Right lobe of liver (tissue), 6 donors: ENCODE data around the gene PODXL. TPM values are rescaled to one million over a fixed set of nuclear protein-coding genes. Genes with fewer than 3 reads are reported as not detected.

Experiments used
- ATAC-seq, 4 donors: fragments of 200-7000 bp; cut with Tn5 transposase; one replicate each; pipeline ENCODE4 v1.9.1; 2020; ENCODE audit warnings: mild to moderate bottlenecking in 4 of 4, moderate library complexity in 4 of 4
- DNase-seq, 3 donors: peaks; one replicate each; pipeline ENCODE4 v3.0.0-alpha.2; 2020
- H3K27ac ChIP-seq, 3 donors: fragments of 200-600 bp; one replicate each; pipeline ENCODE4 v1.8.0; 2022
- H3K27me3 ChIP-seq, 2 donors: fragments of 200-600 bp; one replicate each; pipeline ENCODE4 v1.8.0; 2022
- H3K36me3 ChIP-seq, 4 donors: fragments of 200-600 bp; sonication (generic) in 1 of 4; one replicate each; pipeline versions ENCODE4 v1.5.1 to v1.8.0; 2017 to 2022; ENCODE audit warnings: control low read depth in 1 of 4
- H3K4me1 ChIP-seq, 4 donors: fragments of 200-600 bp; sonication (generic) in 1 of 4; one replicate each; pipeline versions ENCODE4 v1.5.1 to v1.8.0; 2017 to 2022; ENCODE audit warnings: control low read depth in 1 of 4
- H3K4me3 ChIP-seq, 3 donors: fragments of 200-600 bp; one replicate each; pipeline ENCODE4 v1.8.0; 2022
- H3K9me3 ChIP-seq, 4 donors: fragments of 200-600 bp; sonication (generic) in 1 of 4; one replicate each; pipeline versions ENCODE4 v1.5.1 to v1.8.0; 2017 to 2022; ENCODE audit warnings: control low read depth in 1 of 4
- POLR2A ChIP-seq: fragments of 450-650 bp; IDR thresholded peaks from one replicate; pipeline ENCODE4 v1.6.1; 2017; ENCODE audit warnings: antibody characterized with exemption, mild to moderate bottlenecking
- WGBS: methylation state at CpG from one replicate; pipeline ENCODE4 v1.1.6; 2018; ENCODE audit warnings: low coverage, low lambda C conversion rate; ENCODE audit not compliant: insufficient coverage; ENCODE audit errors: missing lambda C conversion rate; 5-methylcytosine and 5-hydroxymethylcytosine counted together
- intact Hi-C, 2 donors: fragments of 100-400 bp; cut with DNase I; formaldehyde crosslinking; loops; one replicate each; pipeline versions ENCODE4 v1.11.2 to v1.14.1; 2022
- total RNA-seq, 6 experiments: library from RNA; depleted of rRNA in 2 of 6; stranded (reverse); fragments of >200 nt in 2 of 6; fragmentation: NEBNext Ultra II Directional in 3 of 6; extraction: Animal tissue kit (Norgen Biotek cat#: 25700) in 3 of 6; gene quantifications; one replicate each; pipeline versions ENCODE4 v1.1.0 to v1.2.4, GENCODE V29; 2016 to 2023
- TF ChIP-seq, protein P1 (sequence below), 4 donors: fragments of 200-600 bp in 3 of 4; fragments of 450-650 bp in 1 of 4; IDR thresholded peaks; one replicate each; pipeline versions ENCODE4 v1.5.1 to v1.8.0; 2016 to 2022; ENCODE audit warnings: antibody characterized with exemption in 4 of 4, mild to moderate bottlenecking in 2 of 4
- donor health status: DM: no; HTN: yes; CAD: no.
- donor health status: DM: no; HTN: no; CAD: no.
- donor health status: DM: no; HTN: no; CAD: no.
- donor health status: DM: no; HTN: yes; CAD: no.
- donor health status: DM: no; HTN: yes; CAD: no.

PODXL gene
- total RNA-seq, 6 experiments from 2014 or later = 2.1 to 11.4 (median 3.4) TPM

DNA sequence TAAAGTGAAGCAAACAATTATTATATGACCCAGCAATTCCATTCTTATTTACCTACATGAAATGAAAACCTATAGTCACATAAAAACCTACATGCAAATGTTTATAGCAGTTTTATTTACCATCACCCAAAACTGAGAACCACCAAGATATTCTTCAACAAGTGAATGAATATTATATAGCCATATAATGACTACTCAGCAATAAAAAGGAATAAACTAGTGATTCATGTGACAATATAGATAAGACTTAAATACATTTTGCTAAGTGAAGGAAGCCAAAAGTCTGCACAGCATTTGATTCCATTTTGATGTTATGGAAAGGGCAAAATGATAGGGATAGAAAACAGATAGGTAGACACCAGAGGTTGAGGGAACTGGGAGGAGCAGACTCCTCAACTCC is 31.7 kb downstream of the PODXL start:
- DNase-seq = no peak
- intact Hi-C loops = no loop called here
- Histone ChIP-seq H3K9me3 (no peaks in the 10 kb centered on the region), H3K36me3 (no peaks in the 10 kb centered on the region), H3K27me3 (no peaks in the 10 kb centered on the region), H3K27ac (no peak overlapping the region), H3K4me3 (no peak overlapping the region), H3K4me1 (peaks cover 0 to 6% (median 0%) of the 10 kb centered on the region in 4 donors)
- TF ChIP-seq, protein P1, sequence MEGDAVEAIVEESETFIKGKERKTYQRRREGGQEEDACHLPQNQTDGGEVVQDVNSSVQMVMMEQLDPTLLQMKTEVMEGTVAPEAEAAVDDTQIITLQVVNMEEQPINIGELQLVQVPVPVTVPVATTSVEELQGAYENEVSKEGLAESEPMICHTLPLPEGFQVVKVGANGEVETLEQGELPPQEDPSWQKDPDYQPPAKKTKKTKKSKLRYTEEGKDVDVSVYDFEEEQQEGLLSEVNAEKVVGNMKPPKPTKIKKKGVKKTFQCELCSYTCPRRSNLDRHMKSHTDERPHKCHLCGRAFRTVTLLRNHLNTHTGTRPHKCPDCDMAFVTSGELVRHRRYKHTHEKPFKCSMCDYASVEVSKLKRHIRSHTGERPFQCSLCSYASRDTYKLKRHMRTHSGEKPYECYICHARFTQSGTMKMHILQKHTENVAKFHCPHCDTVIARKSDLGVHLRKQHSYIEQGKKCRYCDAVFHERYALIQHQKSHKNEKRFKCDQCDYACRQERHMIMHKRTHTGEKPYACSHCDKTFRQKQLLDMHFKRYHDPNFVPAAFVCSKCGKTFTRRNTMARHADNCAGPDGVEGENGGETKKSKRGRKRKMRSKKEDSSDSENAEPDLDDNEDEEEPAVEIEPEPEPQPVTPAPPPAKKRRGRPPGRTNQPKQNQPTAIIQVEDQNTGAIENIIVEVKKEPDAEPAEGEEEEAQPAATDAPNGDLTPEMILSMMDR (IDR thresholded peaks at IDR 0.05) = no peak
- no peak for TF ChIP-seq POLR2A
- ATAC-seq = no peak

DNA sequence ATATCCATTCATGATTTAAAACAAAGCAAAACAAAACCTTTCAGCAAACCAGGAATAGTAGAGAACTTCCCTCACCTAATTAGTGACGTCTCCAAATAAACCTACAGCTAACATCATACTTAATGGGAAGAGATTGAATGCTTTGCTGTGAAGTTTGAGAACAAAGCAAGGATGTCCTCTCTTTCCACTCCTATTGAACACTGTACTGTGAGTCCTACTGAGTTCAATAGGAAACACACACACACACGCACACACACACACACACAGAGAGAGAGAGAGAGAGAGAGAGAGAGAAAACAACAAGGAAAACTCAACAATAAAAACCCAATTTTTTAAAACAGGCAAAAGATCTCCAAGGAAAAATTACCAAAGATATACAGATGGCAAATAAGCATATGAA is 32.3 kb downstream of the PODXL start:
- Histone ChIP-seq H3K36me3 (no peaks in the 10 kb centered on the region), H3K27me3 (no peaks in the 10 kb centered on the region), H3K4me1 (peaks cover 0 to 6% (median 0%) of the 10 kb centered on the region in 4 donors), H3K4me3 (no peak overlapping the region), H3K27ac (no peak overlapping the region), H3K9me3 (no peaks in the 10 kb centered on the region)
- WGBS = 32% methylated on average over 2 of the region's 2 CpGs
- TF ChIP-seq, protein P1 (IDR thresholded peaks at IDR 0.05) = no peak
- TF ChIP-seq POLR2A = no peak
- DNase-seq (no peak), ATAC-seq (no peak)
- intact Hi-C loops = no loop called here

DNA sequence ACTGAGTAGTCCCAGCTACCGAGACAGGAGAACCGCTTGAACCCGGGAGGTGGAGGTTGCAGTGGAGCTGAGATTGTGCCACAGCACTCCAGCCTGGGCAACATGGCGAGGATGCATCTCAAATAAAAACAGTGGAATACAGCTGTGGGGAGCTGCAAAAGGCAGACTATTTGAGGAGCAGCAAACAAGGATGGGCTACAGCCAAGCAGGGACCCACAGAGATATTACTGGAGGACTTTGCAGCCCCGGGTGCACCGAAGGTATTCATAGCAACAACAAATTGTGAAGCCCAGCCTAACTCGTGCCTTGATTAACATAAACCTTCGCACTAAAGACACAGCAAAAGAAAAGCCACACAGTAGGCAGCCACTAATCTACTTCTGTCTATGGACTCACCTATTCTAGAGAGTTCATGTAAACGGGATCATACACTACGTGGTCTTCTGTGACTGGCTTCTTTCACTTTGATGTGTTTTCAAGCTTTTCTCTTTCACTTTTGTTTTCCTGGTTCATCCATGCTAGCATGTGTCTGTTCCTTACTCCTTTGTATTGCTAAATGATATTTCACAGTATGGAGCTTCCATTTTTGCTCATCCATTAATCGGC is 34.0 kb downstream of the PODXL start:
- peak overlapping the region in 2 of 3 donors; percentile 36 to 41 for H3K27ac ChIP-seq
- WGBS = 63% methylated on average over 9 of the region's 11 CpGs

DNA sequence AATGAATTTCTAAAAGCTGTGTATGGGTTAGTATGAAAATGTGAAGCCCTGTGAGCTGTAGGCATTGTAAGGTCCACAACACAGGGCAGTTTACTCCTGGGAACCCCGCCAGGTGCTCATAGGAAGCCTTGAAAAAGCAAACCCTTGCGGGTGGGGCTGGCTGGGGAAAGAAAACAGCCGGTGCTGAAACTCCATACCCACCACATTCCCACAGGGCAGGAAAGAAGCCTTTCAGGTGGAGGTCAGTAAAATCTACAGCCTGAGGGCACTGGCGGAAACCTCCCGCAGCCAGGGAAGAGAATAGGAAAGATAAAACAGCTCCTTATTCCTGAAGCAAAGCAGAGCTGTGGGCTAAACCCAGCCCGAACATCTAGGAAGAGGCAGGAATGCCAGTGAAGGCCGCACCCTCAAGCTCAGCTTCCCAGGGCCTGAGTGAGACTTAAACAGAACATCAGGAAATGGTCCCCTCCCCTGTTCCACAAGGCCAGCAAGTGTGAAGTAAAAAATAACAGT is 34.7 kb downstream of the PODXL start:
- H3K36me3 ChIP-seq = no peaks in the 10 kb centered on the region
- no peak overlapping the region for H3K4me3 ChIP-seq
- DNase-seq = peak in 1 of 3 donors; percentile 50
- no peaks in the 10 kb centered on the region for H3K9me3 ChIP-seq
- no peaks in the 10 kb centered on the region for H3K27me3 ChIP-seq
- intact Hi-C loops = no loop called here
- H3K4me1 ChIP-seq = peaks cover 0 to 6% (median 0%) of the 10 kb centered on the region in 4 donors
- 62% methylated on average over 6 of the region's 7 CpGs for WGBS
- peak; percentile 58 to 74 (median 66) for ATAC-seq
- H3K27ac ChIP-seq = no peak overlapping the region
- TF ChIP-seq, protein P1 (IDR thresholded peaks at IDR 0.05) = no peak
- TF ChIP-seq POLR2A = no peak

More for the DNA sequence above, 34.0 kb downstream of the PODXL start:
- DNase-seq (no peak), ATAC-seq (peak; percentile 59 to 82 (median 67))
- TF ChIP-seq POLR2A = no peak
- TF ChIP-seq, protein P1 (IDR thresholded peaks at IDR 0.05) = no peak
- no peaks in the 10 kb centered on the region for H3K9me3 ChIP-seq
- peak overlapping the region in 2 of 3 donors; percentile 4 to 8 for H3K4me3 ChIP-seq
- no peaks in the 10 kb centered on the region for H3K36me3 ChIP-seq
- no peaks in the 10 kb centered on the region for H3K27me3 ChIP-seq
- peaks cover 0 to 6% (median 0%) of the 10 kb centered on the region in 4 donors for H3K4me1 ChIP-seq
- intact Hi-C loops = no loop called here
